HG03439 (cell line): ENCODE data around the gene PLA2G6.

Experiments used
- ATAC-seq: cut with Tn5 transposase; IDR thresholded peaks from one replicate; pipeline ENCODE4 v1.9.1; 2021; ENCODE audit warnings: mild to moderate bottlenecking, moderate library complexity; ENCODE audit not compliant: unreplicated experiment

PLA2G6 gene

GRCh38 chr22:38214302-38215056 is 32.8 kb upstream of the PLA2G6 start:
- peak; percentile 61 for ATAC-seq

GRCh38 chr22:38213990-38214301 is 32.3 kb upstream of the PLA2G6 start:
- ATAC-seq = no peak

GRCh38 chr22:38213319-38213989 is 31.8 kb upstream of the PLA2G6 start:
- ATAC-seq = no peak

- ATAC-seq = no peak
Measured at GRCh38 chr22:38212442-38212841, 30.8 kb upstream of the PLA2G6 start.

- no peak for ATAC-seq
Measured at GRCh38 chr22:38211556-38211955, 29.9 kb upstream of the PLA2G6 start.

GRCh38 chr22:38208551-38208968 is 26.9 kb upstream of the PLA2G6 start:
- ATAC-seq = no peak

- ATAC-seq = no peak
Measured at GRCh38 chr22:38207898-38208432, 26.3 kb upstream of the PLA2G6 start.

DNA sequence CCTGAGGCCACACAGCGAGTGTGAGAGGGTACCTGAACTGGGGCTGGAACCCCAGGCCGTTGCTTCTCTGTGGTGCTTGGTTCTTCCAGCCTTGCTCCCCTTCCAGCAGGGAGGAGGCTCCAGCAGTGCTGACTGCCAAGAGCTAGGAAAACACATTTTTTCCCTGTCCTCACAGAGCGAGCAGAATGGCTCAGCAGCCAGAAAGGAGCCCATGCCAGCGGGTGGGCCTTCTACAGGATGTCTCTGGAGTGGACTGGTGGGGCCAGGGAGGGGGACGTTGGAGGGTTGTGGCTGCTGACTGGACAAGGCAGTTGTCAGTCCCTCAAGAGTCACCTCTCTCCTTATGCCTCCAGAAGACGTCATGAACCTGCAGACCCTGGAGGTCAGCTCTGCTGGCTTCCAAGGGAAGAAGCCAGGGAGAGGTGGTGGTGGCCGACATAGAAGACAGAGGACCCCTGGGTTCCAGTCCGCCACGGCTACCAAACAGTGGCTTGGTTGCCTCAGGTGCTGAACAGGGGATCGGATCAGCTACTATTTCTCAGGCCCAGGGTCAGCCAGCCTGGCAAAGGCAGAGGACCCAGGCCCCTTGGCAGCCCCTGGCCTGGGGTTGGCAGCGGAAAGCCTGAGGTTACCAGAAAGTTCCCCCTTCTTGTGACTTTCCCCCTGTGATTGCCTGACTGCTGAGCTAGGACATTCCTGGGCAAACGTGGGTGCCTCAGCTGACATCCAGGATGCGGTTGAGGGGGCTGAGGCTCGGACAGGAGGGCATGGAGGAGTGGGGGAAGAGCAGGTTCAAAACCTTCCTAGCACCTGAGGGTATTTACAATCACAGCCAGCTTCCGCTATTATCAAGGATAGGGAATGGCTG is 23.9 kb upstream of the PLA2G6 start:
- ATAC-seq = no peak

DNA sequence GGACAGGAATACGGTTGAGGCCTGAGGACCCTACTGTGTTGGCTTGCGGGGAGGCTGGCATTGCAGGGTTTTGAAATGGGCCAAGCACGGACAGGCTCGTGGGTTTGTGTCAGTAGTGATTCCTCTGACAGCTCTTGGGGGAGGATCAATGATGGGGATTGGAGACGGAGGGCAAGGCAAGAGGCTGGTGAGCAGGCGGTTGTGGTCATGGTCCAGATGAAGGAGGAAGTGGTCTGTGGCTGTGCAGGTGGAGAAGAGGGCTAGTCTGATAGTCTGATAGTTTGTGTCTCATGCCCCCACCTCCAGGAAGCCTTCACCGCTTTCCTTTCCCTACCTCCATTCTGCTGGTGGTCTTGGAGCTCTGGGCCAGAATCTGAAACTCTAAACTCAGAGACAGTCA is 23.2 kb upstream of the PLA2G6 start:
- ATAC-seq = no peak

DNA sequence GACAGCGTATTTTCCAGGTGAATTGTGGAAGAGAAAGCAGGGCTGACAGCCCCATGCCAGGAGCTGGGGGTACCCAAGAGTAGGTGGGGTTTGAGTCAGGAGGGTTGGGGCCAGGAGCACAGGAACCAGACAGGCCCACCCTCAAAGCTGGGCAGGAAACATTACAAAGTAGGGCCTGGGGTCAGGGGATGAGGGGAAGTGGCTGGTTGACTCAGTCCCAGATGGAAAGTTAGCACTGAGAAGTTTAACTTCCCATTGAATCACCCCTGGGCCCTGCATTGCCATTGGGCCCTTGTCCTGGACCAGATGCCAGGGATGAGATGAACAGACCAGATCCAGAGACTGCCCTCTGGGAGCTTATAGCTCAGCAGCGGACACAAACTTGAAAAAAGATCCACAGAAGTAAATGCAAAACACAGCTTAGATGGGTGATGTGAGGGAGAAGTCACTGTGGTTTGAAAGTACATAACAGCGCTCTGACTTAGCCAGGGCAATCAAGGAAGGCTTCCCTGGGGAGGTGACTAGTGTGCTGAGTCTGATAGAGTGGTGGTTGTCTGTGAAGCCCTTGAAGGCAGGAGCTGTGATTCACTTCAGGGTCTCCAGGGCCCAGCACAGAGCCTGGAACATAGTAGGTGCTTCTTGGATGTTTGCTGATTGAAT is 22.4 kb upstream of the PLA2G6 start:
- no peak for ATAC-seq

DNA sequence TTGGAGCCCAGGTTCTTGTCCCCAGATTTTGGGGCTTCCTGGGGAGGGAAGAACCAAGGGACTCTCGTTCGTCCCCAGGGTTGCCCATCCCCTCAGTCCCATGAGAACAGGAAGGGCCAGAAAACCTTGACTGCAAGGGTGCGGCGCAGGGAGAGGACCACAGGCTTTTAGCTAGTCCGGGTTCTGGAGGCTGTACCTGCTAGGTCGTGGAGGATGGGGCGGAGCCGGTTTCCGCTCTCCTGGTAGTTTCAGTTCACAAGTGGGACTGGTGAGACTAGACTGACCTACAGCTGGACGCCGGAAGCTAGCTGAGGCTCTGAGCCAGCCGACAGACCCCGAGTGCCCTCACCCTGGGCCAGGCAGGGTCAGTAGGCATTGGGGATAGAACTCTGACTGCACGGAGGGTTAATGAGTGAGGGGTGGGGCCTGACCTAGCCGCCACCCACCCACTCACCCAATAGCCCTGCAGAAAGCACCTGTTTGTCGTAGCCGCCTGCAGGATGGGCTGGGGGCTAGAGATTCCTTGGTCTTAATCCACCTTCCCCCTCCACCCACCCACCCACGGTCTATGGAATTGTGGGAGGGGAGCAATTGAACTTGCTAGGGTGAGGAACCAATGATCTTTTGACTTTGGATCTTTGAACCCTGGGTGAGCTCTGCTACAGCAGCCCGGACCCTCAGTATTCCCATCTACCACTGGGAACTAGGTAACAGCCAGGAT is 21.6 kb upstream of the PLA2G6 start:
- no peak for ATAC-seq

DNA sequence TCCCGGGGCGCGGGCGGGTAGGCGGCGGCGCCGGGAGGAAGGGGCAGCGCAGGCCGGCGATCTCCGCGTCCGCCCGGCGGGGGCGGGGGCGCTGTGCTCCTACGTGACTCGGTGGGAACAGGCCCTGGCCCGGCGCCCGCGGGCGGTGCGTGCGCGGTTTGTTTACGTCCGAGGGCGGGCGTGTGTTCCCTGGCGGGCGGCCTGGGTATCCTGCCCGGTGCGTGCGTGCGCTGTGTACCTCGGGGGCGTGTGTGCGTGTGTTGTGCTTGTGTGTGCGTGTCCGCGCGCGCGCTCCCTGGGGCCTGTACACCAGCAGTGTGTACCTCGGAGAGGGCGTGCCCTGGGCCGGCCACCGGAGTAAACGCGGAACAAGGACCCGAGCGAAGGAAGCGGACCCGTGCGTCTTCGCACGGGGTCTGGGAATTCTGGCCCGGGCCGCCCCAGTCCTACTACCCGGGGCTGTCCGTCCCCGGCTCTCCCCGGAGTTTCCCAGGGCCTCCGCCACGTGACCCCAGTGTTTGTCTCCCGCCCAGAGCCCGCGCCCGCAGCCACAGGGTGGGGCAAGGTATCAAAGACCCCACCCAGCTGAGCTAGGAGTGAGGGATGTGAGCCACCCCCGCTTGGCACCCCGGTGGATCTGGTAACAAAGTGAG is 20.9 kb upstream of the PLA2G6 start:
- peak; percentile 24 for ATAC-seq

DNA sequence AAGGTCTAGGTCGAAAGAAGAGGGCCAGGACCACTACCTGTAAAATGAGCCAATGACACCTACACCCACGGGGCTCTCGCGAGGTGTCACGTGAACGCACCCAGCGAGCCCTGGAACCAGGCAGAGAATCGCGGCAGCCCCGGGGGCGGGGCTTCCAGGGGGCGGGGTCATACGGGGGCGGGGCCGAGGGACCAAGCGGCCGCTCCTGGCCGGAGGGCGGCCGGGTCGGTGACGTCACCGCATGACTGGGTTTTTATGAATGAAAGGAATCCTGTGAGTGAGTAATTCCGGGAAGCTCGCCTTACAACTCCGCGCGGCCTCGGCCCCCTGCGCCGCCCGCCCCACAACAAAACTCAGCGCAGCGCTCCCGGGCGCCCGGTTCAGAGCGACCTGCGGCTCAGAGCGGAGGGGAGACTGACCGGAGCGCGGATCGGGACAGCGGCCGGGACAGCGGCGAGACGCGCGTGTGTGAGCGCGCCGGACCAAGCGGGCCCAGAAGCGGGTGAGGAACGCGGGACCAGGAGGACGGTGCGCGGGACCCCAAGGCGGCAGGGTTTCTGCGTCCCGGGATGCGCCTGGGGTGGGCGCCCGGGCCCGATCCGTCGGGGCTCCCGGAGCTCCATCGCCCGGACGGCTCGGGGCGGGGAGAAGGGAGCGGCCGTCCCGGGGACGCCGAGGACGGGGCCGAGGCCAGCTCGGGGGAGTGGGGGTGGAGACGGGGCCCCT is 20.2 kb upstream of the PLA2G6 start, which contains the start of gene MAFF:
MAFF (plus strand) TSS at position 284 of the 726 bp plus-strand sequence. CDS start 11,860 bp downstream, outside the sequence.
- ATAC-seq = peak; percentile 71

- no peak for ATAC-seq
Measured at GRCh38 chr22:38201371-38201710, 19.7 kb upstream of the PLA2G6 start.

- no peak for ATAC-seq
Measured at GRCh38 chr22:38199826-38200559, 18.4 kb upstream of the PLA2G6 start.

GRCh38 chr22:38196791-38197419 is 15.3 kb upstream of the PLA2G6 start:
- ATAC-seq = no peak

- no peak for ATAC-seq
Measured at GRCh38 chr22:38193580-38193979, 11.9 kb upstream of the PLA2G6 start.

- ATAC-seq = no peak
Measured at GRCh38 chr22:38192475-38192863, 10.8 kb upstream of the PLA2G6 start.
